ENCODE results near the gene TBC1D14. TPM values are rescaled to one million over a fixed set of nuclear protein-coding genes. Genes with fewer than 3 reads are reported as not detected.
A peak's percentile ranks its signal among the peaks of the same experiment; 100 is the strongest.

TBC1D14 gene
- total and polyA plus RNA-seq, 9 of the 15 experiments (the other 6 are each of a cell fraction or from before 2014, with no cell fraction given), result 2.1 to 59.6 (median 44.8) TPM

GRCh38 chr4:6986072-6986780, 76.6 kb downstream of the TBC1D14 start (continued):
- no peak for TF ChIP-seq ZBTB40 (IDR thresholded peaks at IDR 0.05)
- TF ChIP-seq ZBTB40 (CRISPR knock-in tag; IDR thresholded peaks at IDR 0.05), result no peak
- no peak for TF ChIP-seq FOXA1 (IDR thresholded peaks at IDR 0.05; ENCODE audit: borderline replicate concordance)
- no peak for TF ChIP-seq RBM34 (IDR thresholded peaks at IDR 0.05; ENCODE audit: borderline replicate concordance, insufficient read depth, low read length)
- peak; percentile 66; the same call in 1 of the 2 replicates for TF ChIP-seq BHLHE40 (IDR thresholded peaks at IDR 0.05; ENCODE audit: low read length)
- TF ChIP-seq TRIM28 (IDR thresholded peaks at IDR 0.05), result no peak
- TF ChIP-seq ZBTB1 (CRISPR knock-in tag; IDR thresholded peaks at IDR 0.05; ENCODE audit: borderline replicate concordance, low read depth), result no peak
- peak; percentile 56 for TF ChIP-seq ZNF592 (IDR thresholded peaks at IDR 0.05)
- TF ChIP-seq SP1 (CRISPR knock-in tag; IDR thresholded peaks at IDR 0.05), result peak; percentile 4; the same call in 1 of the 2 replicates
- TF ChIP-seq SMAD1 (IDR thresholded peaks at IDR 0.05; ENCODE audit: low read depth, low read length, partially characterized antibody), result no peak
- peak; percentile 73 for TF ChIP-seq MYC (IDR thresholded peaks at IDR 0.05; ENCODE audit: low read depth, low read length)
- TF ChIP-seq MYC (CRISPR knock-in tag; IDR thresholded peaks at IDR 0.05; ENCODE audit: borderline replicate concordance, low read depth), result no peak

All from K562 (cell line).